Activated CD4-positive, alpha-beta memory T cell treated with anti-CD3 and anti-CD28 coated beads, Interleukin-2, amount 10 ng/mL, durations not matched to agents 7 days and 5 days (primary cell): Measurements from ENCODE around the gene PEX16. TPM values are rescaled to one million over a fixed set of nuclear protein-coding genes. Genes with fewer than 3 reads are reported as not detected.

Source experiments
- CTCF ChIA-PET: fragments of 350-600 bp; sonication (Branson Sonifier 250); formaldehyde crosslinking; loops from one replicate; lab custom pipeline; 2021; ENCODE audit warnings: antibody characterized with exemption, inconsistent platforms; lab: Charles Lee
- POLR2A ChIA-PET: fragments of 350-600 bp; sonication (Branson Sonifier 250); formaldehyde crosslinking; loops from one replicate; lab custom pipeline; 2021; ENCODE audit warnings: antibody characterized with exemption; lab: Charles Lee
- DNase-seq: peaks from one replicate; pipeline ENCODE4 v3.0.0-alpha.2; 2020
- H3K27ac Mint-ChIP-seq: one replicate; pipeline ENCODE4 v1.8.0; 2021; ENCODE audit warnings: mild to moderate bottlenecking, mixed read lengths
- H3K27me3 Mint-ChIP-seq: one replicate; pipeline ENCODE4 v1.8.0; 2021; ENCODE audit warnings: mixed read lengths
- H3K36me3 Mint-ChIP-seq: one replicate; pipeline ENCODE4 v1.8.0; 2021; ENCODE audit warnings: low read depth, mixed read lengths
- H3K4me1 Mint-ChIP-seq: one replicate; pipeline ENCODE4 v1.8.0; 2021; ENCODE audit warnings: mixed read lengths
- H3K4me3 Mint-ChIP-seq: one replicate; pipeline ENCODE4 v1.8.0; 2021; ENCODE audit warnings: mild to moderate bottlenecking, mixed read lengths
- H3K9me3 Mint-ChIP-seq: one replicate; pipeline ENCODE4 v1.8.0; 2021; ENCODE audit warnings: mixed read lengths
- total RNA-seq, 2 experiments: library from RNA; stranded (reverse); gene quantifications; one replicate each; pipeline ENCODE4 v1.2.3, GENCODE V29; 2021

The PEX16 gene
- 10 to 100 TPM; 54.1 to 55.0 TPM for total RNA-seq

DNA sequence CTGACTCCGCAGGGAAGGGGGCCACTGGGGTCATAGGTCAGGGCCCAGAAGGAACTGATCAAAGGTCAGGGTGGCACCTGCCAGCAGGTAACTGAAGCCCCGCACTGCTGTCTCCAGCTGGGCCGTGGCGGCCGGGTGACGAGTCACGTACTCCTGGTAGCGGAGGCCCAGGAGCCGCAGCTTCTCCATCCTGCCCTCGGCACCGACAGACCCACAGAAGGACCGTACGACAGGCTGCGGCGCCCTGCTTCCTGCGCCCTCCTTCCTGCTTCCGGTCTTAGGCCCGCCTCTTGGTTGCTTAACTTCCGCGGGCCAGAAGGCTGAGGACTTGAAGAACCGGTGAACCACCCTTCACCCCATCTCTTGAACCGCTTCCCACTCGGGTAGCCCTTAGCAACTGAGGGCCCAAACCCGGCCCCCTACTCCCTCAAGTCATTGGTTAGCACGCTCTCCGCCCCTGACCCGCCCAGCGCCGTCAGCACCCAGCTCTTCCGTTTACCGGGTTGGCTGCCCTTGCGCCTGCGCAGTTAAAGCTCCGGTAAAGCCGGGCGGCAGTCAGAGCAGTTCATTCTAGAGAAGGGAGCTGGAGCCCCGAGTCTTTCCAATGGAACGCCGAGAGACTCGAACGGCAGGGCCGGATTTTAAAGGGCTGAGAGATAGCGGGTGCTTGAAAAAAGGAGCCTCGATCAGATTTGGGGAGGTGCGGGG is at the start of gene PEX16:
Gene PEX16, minus strand, starts transcription at position 255 of the 708 bp plus-strand sequence. Its CDS starts 66 bp downstream, at position 189.
- H3K36me3 Mint-ChIP-seq = peaks cover 24% of the 10 kb centered on the region
- H3K27ac Mint-ChIP-seq = peak within 1 kb of the TSS; percentile 97
- peak within 1 kb of the TSS; percentile 97 for H3K4me3 Mint-ChIP-seq
- H3K9me3 Mint-ChIP-seq = no peaks in the 10 kb centered on the region
- DNase-seq = peak; percentile 97
- ChIA-PET CTCF (interaction anchor here (0.9 to 1.9 kb wide), 12 partner anchors 12 to 436 kb away, joined by 3 to 12 read pairs (median 6); partner anchors contain the start of gene CRY2), POLR2A (interaction anchor here (0.7 to 6.1 kb wide), 18 partner anchors 8 to 326 kb away, joined by 3 to 78 read pairs (median 5); partner anchors contain the start of genes CRY2 and SLC35C1)
- H3K4me1 Mint-ChIP-seq = peaks cover 41% of the 10 kb centered on the region
- H3K27me3 Mint-ChIP-seq = peaks cover 6% of the 10 kb centered on the region

DNA sequence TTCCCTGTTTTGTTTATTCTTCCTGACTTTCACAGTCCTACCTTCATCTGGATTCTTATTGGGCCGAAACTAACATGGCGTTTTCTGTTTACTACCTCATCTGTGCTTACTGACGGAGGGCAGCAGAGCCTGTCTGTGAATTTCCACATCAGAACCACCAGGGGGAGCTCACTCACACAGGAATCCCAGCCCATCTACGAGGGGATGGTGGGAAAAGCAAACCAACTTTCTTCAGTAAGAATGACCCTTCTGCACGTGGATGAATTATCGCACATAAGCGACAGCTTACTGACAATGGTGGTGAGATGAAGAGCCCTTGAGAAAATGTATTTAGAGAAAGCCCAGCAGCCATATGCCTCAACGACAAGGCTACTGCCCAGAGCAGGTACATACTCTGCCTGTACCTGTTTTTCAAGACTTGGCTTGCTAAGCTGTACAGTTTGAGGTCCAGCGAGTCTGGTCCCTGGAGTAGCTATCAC is 47.3 kb upstream of the PEX16 start:
- H3K27ac Mint-ChIP-seq = no peak overlapping the region
- peak; percentile 62 for DNase-seq
- ChIA-PET CTCF (interaction anchor here (0.6 to 3.8 kb wide), 38 partner anchors 9 to 886 kb away, joined by 3 to 44 read pairs (median 5); no protein-coding TSS in a partner anchor), POLR2A (interaction anchor here (0.8 to 2.6 kb wide), 3 partner anchors 34 to 169 kb away, joined by 3 to 6 read pairs (median 3); no protein-coding TSS in a partner anchor)
- H3K9me3 Mint-ChIP-seq = no peaks in the 10 kb centered on the region
- no peaks in the 10 kb centered on the region for H3K4me1 Mint-ChIP-seq
- peaks cover 18% of the 10 kb centered on the region for H3K36me3 Mint-ChIP-seq
- no peaks in the 10 kb centered on the region for H3K27me3 Mint-ChIP-seq
- H3K4me3 Mint-ChIP-seq = no peak overlapping the region

DNA sequence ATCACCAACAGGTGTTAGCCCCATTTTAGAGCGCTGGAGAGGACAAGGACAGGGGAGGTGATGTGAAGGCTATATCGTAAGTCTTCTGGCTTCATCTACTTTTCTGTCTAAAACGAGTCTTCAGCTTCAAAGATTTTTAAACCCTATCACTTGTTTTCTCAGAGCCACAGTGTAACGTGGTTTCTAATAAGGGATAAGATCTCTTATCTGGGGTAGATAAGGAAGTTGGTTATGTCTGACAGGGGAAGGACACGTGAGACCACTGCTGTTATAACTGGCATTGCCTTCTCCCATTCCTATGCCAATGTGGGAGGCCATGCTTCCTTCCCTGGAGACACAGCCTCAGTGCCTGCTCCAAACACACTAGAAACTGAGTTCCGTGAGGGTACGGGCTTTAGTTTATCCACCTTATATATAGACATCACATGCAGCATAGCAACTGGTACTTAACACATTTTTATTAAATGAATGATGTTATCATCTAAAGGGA is 44.1 kb upstream of the PEX16 start:
- ChIA-PET POLR2A (no interaction called here), CTCF (no interaction called here)
- Mint-ChIP-seq H3K27ac (no peak overlapping the region), H3K36me3 (peaks cover 12% of the 10 kb centered on the region), H3K9me3 (no peaks in the 10 kb centered on the region), H3K4me1 (no peaks in the 10 kb centered on the region), H3K4me3 (no peak overlapping the region), H3K27me3 (no peaks in the 10 kb centered on the region)
- no peak for DNase-seq

DNA sequence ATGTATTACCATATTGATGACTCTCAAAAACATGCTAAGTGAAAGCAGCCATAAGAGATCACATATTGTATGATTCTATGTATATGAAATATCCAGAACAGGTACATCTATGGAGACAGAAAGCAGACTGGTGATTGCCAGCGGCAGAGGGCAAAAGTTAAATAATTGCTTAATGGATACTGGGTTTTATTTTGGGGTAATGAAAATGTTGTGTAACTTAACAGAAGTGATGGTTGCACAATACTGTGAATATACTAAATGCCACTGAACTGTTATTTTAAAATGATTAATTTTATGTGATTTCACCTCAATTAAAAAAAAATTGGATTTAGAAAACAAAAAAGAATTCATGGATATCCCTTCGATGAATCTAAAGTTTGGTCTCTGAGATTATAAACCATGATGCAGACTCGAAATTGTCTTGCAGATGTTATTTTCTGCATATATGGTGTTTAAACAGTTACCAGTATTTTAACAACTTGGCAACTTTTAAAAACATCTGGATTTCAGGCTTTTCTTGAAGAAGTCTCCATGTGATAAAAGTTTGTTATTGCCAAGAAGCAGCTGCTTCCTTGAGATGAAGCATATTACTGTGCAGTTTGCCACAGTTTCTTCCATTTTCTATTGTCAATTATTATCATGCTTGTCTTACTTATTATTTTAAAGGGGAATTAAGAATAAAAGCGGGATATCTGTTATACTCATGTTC is 42.9 kb upstream of the PEX16 start:
- H3K4me1 Mint-ChIP-seq = no peaks in the 10 kb centered on the region
- DNase-seq = no peak
- ChIA-PET POLR2A (no interaction called here), CTCF (no interaction called here)
- H3K4me3 Mint-ChIP-seq = no peak overlapping the region
- H3K27me3 Mint-ChIP-seq = no peaks in the 10 kb centered on the region
- H3K27ac Mint-ChIP-seq = no peak overlapping the region
- peaks cover 15% of the 10 kb centered on the region for H3K36me3 Mint-ChIP-seq
- no peaks in the 10 kb centered on the region for H3K9me3 Mint-ChIP-seq

DNA sequence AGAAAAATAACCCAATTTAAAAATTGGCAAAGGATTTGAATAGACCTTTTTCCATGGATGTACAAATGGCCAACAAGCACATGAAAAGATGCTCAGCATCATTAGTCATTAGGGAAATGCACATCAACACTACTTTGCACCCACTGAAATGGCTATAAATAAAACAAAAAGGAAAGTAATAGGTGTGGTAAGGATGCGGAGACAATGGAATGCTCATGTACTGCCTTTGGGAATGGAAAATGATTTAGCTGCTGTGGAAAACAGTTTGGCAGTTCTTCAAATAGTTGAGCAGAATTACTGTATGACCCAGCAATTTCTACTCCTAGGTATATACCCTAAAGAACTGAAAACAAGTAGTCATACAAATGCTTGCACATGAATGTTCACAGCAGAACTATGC is 42.2 kb upstream of the PEX16 start:
- H3K27me3 Mint-ChIP-seq = no peaks in the 10 kb centered on the region
- CTCF ChIA-PET = no interaction called here

DNA sequence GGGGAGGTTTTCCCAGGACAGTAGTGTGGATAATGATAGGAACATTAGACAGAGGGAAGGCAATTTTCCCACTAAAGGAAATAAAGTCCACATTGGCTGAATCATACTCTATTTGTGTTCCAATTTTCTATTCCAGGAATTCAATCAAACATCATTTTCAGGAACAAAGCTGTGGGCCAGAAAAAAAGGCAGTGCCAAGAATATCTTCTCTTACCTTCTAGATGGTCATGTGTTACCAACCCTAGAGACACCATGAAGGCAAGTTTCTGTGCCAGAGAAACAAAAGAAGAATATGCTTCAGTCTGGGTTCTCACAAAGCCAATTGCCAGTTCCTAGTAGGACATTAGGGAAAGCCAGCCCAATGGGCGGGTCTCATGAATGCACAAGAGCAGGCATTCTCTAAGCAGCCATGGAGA is 32.3 kb upstream of the PEX16 start:
- no peaks in the 10 kb centered on the region for H3K27me3 Mint-ChIP-seq
- H3K27ac Mint-ChIP-seq = no peak overlapping the region
- no peak for DNase-seq
- ChIA-PET POLR2A (no interaction called here), CTCF (interaction anchor here (0.8 to 5.8 kb wide), 2 partner anchors 15 to 56 kb away, joined by 3 to 40 read pairs; no protein-coding TSS in a partner anchor)
- H3K9me3 Mint-ChIP-seq = no peaks in the 10 kb centered on the region
- no peak overlapping the region for H3K4me3 Mint-ChIP-seq
- H3K4me1 Mint-ChIP-seq = no peaks in the 10 kb centered on the region
- H3K36me3 Mint-ChIP-seq = peaks cover 34% of the 10 kb centered on the region

More for the DNA sequence above, 42.2 kb upstream of the PEX16 start:
- H3K4me1 Mint-ChIP-seq = no peaks in the 10 kb centered on the region
- no peak overlapping the region for H3K4me3 Mint-ChIP-seq
- H3K9me3 Mint-ChIP-seq = no peaks in the 10 kb centered on the region
- peaks cover 17% of the 10 kb centered on the region for H3K36me3 Mint-ChIP-seq
- no peak overlapping the region for H3K27ac Mint-ChIP-seq
- POLR2A ChIA-PET = no interaction called here
- DNase-seq = no peak

DNA sequence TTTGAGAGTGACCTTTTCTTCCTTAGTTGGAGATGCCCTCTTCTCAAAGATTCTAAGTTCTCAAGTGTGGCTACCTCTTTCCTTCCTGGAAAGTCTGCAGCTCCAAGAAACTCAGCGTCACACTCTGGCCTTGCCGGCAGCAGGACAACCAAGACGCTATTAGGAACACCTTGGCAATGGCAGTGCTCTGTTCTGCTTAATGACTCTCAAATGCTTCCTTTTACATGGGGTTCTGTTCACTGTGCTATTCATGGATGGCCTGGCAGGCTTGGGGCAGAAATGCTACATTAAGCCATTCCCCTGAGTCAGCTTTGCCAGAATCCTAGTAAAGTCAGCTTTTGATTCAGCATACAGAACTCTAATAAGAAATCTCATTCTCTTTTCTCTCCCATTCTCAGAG is 30.7 kb upstream of the PEX16 start:
- POLR2A ChIA-PET = no interaction called here
- H3K36me3 Mint-ChIP-seq = peaks cover 39% of the 10 kb centered on the region
- CTCF ChIA-PET = interaction anchor here (0.6 to 5.8 kb wide), 2 partner anchors 9 to 17 kb away, joined by 4 to 40 read pairs; no protein-coding TSS in a partner anchor

DNA sequence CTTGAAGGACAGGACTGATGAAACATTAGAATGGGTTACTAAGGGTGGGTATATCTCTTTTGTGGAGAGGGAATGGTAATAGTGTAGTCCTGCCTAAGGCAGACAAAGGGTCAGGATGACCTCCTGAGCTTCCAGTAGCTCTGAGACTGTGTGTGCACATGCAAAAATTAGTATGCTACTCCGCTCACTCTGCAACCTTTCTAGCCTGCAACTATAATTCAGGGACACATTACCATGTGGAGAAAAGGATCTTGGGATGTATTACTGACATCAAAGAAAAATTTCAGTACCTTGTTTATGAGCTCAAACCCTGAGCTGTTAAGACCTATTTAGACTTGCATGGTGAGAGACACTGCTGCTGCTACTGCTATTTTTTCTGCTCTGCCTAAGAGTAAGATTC is 30.2 kb upstream of the PEX16 start:
- ChIA-PET POLR2A (no interaction called here), CTCF (interaction anchor here (0.6 to 5.8 kb wide), 2 partner anchors 9 to 17 kb away, joined by 4 to 40 read pairs; no protein-coding TSS in a partner anchor)
- H3K9me3 Mint-ChIP-seq = no peaks in the 10 kb centered on the region
- H3K27ac Mint-ChIP-seq = no peak overlapping the region
- no peaks in the 10 kb centered on the region for H3K27me3 Mint-ChIP-seq
- peaks cover 39% of the 10 kb centered on the region for H3K36me3 Mint-ChIP-seq
- no peaks in the 10 kb centered on the region for H3K4me1 Mint-ChIP-seq
- DNase-seq = no peak
- H3K4me3 Mint-ChIP-seq = no peak overlapping the region

More for the DNA sequence above, 30.7 kb upstream of the PEX16 start:
- DNase-seq = no peak
- Mint-ChIP-seq H3K27me3 (no peaks in the 10 kb centered on the region), H3K9me3 (no peaks in the 10 kb centered on the region), H3K4me3 (no peak overlapping the region), H3K27ac (no peak overlapping the region), H3K4me1 (no peaks in the 10 kb centered on the region)

DNA sequence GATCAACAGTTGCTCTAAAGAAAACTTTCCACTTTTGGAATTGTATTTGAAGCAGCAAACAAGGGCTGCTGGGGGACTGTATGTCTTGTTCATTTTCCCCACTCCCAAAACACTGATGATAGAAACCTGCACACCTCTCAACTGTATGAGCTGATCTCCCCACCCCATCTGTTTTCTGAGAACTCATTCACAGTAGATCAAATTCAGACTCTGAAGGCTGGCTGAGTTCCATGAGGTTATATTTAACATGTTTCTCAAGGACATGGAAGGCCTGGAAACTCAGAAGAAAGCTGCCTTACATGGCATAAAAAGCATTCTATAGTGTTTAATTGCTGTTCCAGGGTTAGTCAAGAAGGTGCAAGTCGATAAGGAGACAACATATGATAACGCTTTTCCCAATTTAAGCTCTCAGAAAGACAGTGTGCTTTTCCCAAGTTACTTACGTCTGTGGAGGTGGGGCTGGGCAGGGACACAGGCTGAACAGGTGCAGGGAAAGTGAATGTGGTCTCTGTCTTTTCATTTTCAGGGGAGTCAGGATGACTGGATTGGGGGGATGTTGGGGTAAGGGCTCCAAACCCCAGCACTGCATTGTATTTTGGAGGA is 27.8 kb upstream of the PEX16 start:
- Mint-ChIP-seq H3K27me3 (no peaks in the 10 kb centered on the region), H3K9me3 (no peaks in the 10 kb centered on the region)
- POLR2A ChIA-PET = no interaction called here

DNA sequence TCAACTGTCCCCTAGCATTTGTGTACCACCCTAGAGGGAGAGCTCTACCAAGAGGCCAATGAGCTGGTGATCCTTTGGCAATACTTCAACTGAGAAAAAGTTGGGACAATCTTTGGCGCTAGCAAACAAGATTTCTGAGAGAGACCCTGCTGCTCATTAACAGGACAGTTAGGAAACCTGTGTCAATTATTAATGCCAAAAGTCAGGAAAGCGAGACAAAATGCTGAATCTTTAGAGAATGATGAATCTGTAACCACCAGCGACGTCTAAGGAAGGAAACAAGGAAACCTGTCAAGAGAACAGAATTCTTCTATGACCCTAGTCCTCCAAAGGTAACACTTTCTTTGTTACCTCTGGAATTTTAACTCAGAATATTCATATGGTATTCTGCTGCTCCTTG is 24.7 kb upstream of the PEX16 start:
- ChIA-PET POLR2A (interaction anchor here (1.0 to 1.1 kb wide), 2 partner anchors 13 to 25 kb away, joined by 3 read pairs; partner anchors contain the start of gene PEX16), CTCF (interaction anchor here (2.9 kb wide), 1 partner anchor 23 kb away, joined by 15 read pairs; no protein-coding TSS in a partner anchor)
- H3K27me3 Mint-ChIP-seq = no peaks in the 10 kb centered on the region
- H3K36me3 Mint-ChIP-seq = peaks cover 22% of the 10 kb centered on the region
- H3K4me3 Mint-ChIP-seq = no peak overlapping the region
- no peak overlapping the region for H3K27ac Mint-ChIP-seq
- H3K4me1 Mint-ChIP-seq = no peaks in the 10 kb centered on the region
- DNase-seq = no peak
- H3K9me3 Mint-ChIP-seq = no peaks in the 10 kb centered on the region

More for the DNA sequence above, 27.8 kb upstream of the PEX16 start:
- CTCF ChIA-PET = interaction anchor here (1.1 kb wide), 1 partner anchor 20 kb away, joined by 3 read pairs; no protein-coding TSS in a partner anchor
- Mint-ChIP-seq H3K4me3 (no peak overlapping the region), H3K36me3 (peaks cover 37% of the 10 kb centered on the region), H3K4me1 (no peaks in the 10 kb centered on the region), H3K27ac (no peak overlapping the region)
- no peak for DNase-seq

DNA sequence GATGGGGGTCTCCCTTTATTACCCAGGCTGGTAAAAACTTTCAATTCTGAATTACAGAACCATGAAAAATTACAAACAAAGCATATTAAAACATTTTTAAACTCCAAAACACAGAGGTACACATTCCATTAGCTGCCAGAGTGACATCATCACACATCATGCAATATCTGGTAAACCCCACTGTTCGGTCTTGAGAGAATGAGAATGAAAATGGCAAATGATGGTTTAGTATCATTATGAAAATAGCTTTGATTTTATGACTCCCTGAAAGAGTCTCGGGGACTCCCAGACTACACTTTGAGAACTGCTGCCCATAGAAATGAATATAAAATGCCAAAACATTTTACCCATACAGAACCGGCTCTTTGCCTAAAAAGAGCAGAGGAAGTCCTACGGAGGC is 23.6 kb upstream of the PEX16 start:
- Mint-ChIP-seq H3K36me3 (peaks cover 21% of the 10 kb centered on the region), H3K27ac (no peak overlapping the region), H3K27me3 (no peaks in the 10 kb centered on the region), H3K4me3 (no peak overlapping the region), H3K4me1 (no peaks in the 10 kb centered on the region), H3K9me3 (no peaks in the 10 kb centered on the region)
- ChIA-PET POLR2A (interaction anchor here (0.9 kb wide), 1 partner anchor 11 kb away, joined by 3 read pairs; no protein-coding TSS in a partner anchor), CTCF (interaction anchor here (2.9 kb wide), 1 partner anchor 24 kb away, joined by 15 read pairs; no protein-coding TSS in a partner anchor)
- DNase-seq = no peak

DNA sequence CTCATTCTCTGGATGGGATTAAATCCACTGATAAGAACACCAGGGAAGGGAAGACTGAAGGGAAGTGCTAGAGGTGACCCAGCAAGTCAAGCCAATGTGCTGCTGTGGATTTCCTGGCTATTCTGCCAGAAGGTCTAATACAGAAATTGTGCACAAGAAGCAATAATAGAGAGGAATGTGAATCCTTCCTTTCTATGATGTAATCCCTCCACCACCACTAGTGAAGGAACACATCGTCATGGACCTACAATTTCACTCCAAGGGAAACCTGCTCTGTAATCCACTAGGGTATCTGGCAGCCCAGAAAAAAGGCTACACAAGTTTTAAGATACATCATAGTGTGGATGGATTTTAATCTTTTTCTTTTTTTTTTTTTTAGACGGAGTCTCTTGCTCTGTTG is 22.2 kb upstream of the PEX16 start:
- no peaks in the 10 kb centered on the region for H3K27me3 Mint-ChIP-seq
- H3K27ac Mint-ChIP-seq = no peak overlapping the region
- peaks cover 12% of the 10 kb centered on the region for H3K36me3 Mint-ChIP-seq
- no peaks in the 10 kb centered on the region for H3K9me3 Mint-ChIP-seq
- ChIA-PET POLR2A (no interaction called here), CTCF (no interaction called here)
- H3K4me1 Mint-ChIP-seq = no peaks in the 10 kb centered on the region
- DNase-seq = no peak
- no peak overlapping the region for H3K4me3 Mint-ChIP-seq
